Embryonic facial prominence (tissue), 1 donor: ENCODE measurements around the gene DHRS7B.
"Not testable (repeated sequence)": the region's sequence is repeated elsewhere in the genome, so short reads cannot be mapped to it uniquely, and the experiment has no call there.

Experiments used
- DNase-seq: peaks from one replicate; pipeline ENCODE4 v3.0.0-alpha.2; 2016; ENCODE audit errors: extremely low spot score

DHRS7B gene

GRCh38 chr17:21177401-21177800, 50.6 kb downstream of the DHRS7B start:
- no peak for DNase-seq

- no peak for DNase-seq
Observed at GRCh38 chr17:21177854-21178600, 51.3 kb downstream of the DHRS7B start.

GRCh38 chr17:21183468-21183867, 56.7 kb downstream of the DHRS7B start:
- no peak for DNase-seq

GRCh38 chr17:21184570-21184969, 57.8 kb downstream of the DHRS7B start:
- DNase-seq: no peak

GRCh38 chr17:21185061-21185460, 58.3 kb downstream of the DHRS7B start:
- no peak for DNase-seq

GRCh38 chr17:21186399-21187187, 59.8 kb downstream of the DHRS7B start:
- no peak for DNase-seq

- no peak for DNase-seq
Observed at GRCh38 chr17:21189361-21189760, 62.6 kb downstream of the DHRS7B start.

- DNase-seq: no peak
Observed at GRCh38 chr17:21190078-21190477, 63.3 kb downstream of the DHRS7B start.

GRCh38 chr17:21191698-21192097, 64.9 kb downstream of the DHRS7B start:
- no peak for DNase-seq

GRCh38 chr17:21192414-21192813, 65.7 kb downstream of the DHRS7B start:
- DNase-seq: not testable (repeated sequence)

GRCh38 chr17:21193031-21193430, 66.3 kb downstream of the DHRS7B start:
- DNase-seq: no peak

GRCh38 chr17:21194226-21194625, 67.5 kb downstream of the DHRS7B start:
- DNase-seq: no peak

GRCh38 chr17:21194703-21195102, 67.9 kb downstream of the DHRS7B start:
- DNase-seq: no peak

GRCh38 chr17:21196126-21196525, 69.4 kb downstream of the DHRS7B start:
- no peak for DNase-seq

- DNase-seq: no peak
Observed at GRCh38 chr17:21198411-21198810, 71.6 kb downstream of the DHRS7B start.

- no peak for DNase-seq
Observed at GRCh38 chr17:21199311-21199710, 72.5 kb downstream of the DHRS7B start.

- DNase-seq: no peak
Observed at GRCh38 chr17:21199856-21200255, 73.1 kb downstream of the DHRS7B start.

GRCh38 chr17:21200590-21201297, 74.0 kb downstream of the DHRS7B start:
- DNase-seq: no peak

- no peak for DNase-seq
Observed at GRCh38 chr17:21201298-21201595, 74.5 kb downstream of the DHRS7B start.

- DNase-seq: no peak
Observed at GRCh38 chr17:21201874-21202273, 75.1 kb downstream of the DHRS7B start.

- no peak for DNase-seq
Observed at GRCh38 chr17:21202512-21202911, 75.7 kb downstream of the DHRS7B start.

- DNase-seq: no peak
Observed at GRCh38 chr17:21204935-21205334, 78.2 kb downstream of the DHRS7B start.

- no peak for DNase-seq
Observed at GRCh38 chr17:21208352-21208751, 81.6 kb downstream of the DHRS7B start.
